AG04449 (cell line): ENCODE data around the gene CYBC1.

Experiments used
- CTCF ChIA-PET: fragments of 350-600 bp; formaldehyde crosslinking; extraction: SDS; loops from one replicate; lab custom pipeline; 2021; ENCODE audit warnings: antibody characterized with exemption; lab: Yijun Ruan, JAX
- POLR2A ChIA-PET: fragments of 400-600, 350-600 bp; formaldehyde crosslinking; extraction: SDS; loops from one replicate; lab custom pipeline; 2020; ENCODE audit warnings: antibody characterized with exemption, inconsistent platforms; lab: Yijun Ruan, JAX
- DNase-seq: peaks from one replicate; pipeline ENCODE4 v3.0.0-alpha.2; 2010; ENCODE audit warnings: low read depth, low spot score
- H3K4me3 ChIP-seq: 2 replicates; pipeline ENCODE4 v1.5.1; 2011; ENCODE audit warnings: low read depth, mild to moderate bottlenecking, control low read depth, low read length
- TF ChIP-seq, protein P1 (sequence below): IDR thresholded peaks from one replicate; pipeline ENCODE4 v1.5.1; 2011; ENCODE audit warnings: mild to moderate bottlenecking, moderate library complexity, low read length, control low read depth, inconsistent platforms; ENCODE audit not compliant: insufficient read depth; ENCODE audit errors: missing control alignments

The CYBC1 gene

DNA sequence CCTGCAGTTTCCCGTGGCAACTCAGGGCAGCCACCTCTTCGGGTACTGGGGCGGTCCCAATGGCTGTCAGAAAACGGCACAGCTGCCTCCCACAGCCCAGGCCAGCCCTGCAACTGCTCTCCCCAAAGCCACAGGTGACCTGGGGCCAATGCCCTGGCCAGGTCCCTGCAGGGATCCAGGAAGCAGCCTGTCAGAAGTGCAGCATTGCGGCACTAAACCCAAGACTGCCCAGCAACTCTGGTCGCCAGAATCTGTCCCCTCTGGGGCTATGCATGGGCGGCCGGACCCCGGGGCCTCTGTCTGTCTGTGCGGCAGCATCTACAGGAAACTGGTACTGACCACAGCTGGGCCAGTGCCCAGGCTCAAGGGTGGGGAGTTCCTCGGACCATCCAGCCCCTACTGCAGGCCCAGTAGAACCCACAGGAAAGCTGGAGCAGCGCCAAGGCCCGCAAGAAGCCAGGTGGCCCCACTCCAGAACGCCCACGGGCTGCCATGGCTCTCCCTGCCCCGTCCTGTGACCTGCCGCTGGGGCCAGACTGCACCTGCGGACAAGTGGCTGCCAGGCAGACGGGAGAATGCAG, 5.5 kb downstream of the CYBC1 start:
- ChIA-PET POLR2A (interaction anchor here (0.6 kb wide), 1 partner anchor 109 kb away, joined by 4 read pairs; no protein-coding TSS in a partner anchor), CTCF (interaction anchor here (1.1 kb wide), 1 partner anchor 13 kb away, joined by 3 read pairs; no protein-coding TSS in a partner anchor)
- TF ChIP-seq, protein P1, sequence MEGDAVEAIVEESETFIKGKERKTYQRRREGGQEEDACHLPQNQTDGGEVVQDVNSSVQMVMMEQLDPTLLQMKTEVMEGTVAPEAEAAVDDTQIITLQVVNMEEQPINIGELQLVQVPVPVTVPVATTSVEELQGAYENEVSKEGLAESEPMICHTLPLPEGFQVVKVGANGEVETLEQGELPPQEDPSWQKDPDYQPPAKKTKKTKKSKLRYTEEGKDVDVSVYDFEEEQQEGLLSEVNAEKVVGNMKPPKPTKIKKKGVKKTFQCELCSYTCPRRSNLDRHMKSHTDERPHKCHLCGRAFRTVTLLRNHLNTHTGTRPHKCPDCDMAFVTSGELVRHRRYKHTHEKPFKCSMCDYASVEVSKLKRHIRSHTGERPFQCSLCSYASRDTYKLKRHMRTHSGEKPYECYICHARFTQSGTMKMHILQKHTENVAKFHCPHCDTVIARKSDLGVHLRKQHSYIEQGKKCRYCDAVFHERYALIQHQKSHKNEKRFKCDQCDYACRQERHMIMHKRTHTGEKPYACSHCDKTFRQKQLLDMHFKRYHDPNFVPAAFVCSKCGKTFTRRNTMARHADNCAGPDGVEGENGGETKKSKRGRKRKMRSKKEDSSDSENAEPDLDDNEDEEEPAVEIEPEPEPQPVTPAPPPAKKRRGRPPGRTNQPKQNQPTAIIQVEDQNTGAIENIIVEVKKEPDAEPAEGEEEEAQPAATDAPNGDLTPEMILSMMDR: no peak
- DNase-seq: no peak
- H3K4me3 ChIP-seq: no peak overlapping the region

DNA sequence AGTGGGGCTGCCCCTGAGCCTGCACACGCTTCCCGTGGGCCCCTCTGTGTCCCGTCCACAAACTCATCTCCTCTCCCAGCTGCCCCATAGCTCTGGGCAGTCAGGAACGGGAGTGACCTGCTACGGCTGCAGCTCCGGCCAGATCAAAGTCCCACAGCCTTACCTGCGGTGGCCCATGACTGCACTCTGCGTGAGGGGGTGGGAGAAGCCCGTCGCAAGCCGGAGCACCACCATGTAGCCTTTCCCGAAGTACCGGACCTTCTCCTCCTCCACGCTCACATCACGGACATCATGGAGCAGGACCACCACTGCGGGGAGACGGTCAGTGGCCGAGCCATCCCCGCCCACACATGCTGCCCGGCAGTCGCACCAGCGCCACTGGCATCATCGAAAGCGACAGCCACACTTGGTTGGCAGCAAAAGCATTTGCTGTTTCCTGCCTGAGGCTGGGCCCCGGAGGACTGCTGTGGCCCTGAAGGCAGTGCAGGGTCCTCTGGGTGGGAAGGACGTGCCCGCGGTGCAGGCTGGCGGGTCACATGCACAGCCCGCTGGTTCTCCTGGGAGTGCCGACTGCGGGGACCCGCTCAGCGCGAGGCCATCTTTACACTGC, 6.2 kb downstream of the CYBC1 start:
- TF ChIP-seq, protein P1: no peak
- CTCF ChIA-PET: no interaction called here
- POLR2A ChIA-PET: no interaction called here
- no peak overlapping the region for H3K4me3 ChIP-seq
- DNase-seq: no peak

DNA sequence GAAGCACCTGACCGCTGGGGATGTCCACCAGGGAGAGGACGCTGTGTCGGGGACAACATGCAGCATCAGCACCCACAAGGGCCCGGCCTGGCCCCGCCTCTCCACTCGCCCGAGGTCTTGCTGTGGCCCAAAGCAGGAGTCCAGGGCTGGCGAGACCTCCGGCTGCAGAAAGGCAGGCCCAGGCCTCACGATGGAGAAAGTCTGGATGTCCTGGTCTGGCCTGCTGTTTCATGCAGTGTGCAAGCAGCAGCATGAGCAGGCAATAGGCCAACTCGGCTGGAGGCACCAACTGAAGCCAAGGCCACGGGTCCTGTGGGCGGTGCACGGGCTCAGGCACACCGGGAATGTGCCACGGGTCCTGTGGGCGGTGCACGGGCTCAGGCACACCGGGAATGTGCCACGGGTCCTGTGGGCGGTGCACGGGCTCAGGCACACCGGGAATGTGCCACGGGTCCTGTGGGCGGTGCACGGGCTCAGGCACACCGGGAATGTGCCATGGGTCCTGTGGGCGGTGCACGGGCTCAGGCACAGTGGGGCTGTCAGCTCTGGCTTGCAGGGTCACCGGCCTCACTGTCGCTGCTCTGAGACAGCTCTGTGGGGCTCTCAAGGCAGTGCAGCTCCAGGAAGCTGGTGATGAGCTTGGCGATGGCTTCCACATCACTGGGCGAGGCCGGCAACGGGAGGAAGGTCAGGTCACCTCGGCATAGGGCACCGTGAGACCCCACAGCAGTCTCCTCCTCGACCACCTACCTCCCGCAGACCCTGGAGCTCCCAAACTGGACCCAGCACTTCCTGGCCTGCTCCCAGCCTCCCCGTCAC, 6.9 kb downstream of the CYBC1 start:
- CTCF ChIA-PET: no interaction called here
- TF ChIP-seq, protein P1: no peak
- POLR2A ChIA-PET: no interaction called here
- H3K4me3 ChIP-seq: no peak overlapping the region
- no peak for DNase-seq

DNA sequence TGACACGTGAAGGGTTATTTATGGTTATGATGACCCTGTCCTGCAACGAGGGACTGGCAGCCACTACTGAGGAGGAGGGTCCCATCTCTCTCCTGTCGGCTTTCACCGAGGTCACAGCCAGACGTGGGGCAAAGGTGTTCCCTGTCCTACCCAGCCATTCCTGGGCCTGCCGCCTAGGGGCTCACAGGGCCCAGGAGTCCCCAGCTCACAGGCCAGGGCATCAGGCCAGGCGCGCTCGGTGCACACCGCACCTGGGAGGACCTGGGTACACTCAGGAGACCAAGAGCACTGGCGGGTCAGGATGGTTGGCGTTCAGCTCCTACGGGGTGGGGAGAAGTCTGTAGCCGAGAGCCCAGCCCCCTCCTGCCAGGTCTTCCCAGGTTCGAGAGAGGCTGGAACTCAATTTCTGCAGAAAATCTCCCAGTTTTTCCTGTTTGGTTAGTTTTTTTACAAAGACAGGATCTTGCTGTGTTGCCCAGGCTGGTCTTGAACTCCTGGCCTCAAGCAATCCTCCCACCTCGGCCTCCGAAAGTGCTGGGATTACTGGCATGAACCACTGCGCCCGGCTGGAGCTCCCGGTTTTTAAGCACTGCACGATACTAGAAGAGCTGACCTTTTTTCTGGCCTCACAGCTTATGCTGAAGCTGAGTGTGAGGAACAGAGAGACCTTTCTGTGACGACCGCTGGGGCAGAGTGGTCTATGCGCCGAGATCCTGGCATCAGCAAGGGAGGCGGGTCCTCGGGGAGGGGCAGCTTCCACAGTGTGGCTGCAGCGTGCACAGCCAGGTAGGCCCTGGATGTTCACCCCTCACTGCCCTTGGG, 7.7 kb downstream of the CYBC1 start:
- ChIA-PET CTCF (interaction anchor here (1.6 kb wide), 1 partner anchor 405 kb away, joined by 3 read pairs; the partner anchor contains the start of gene DCXR), POLR2A (no interaction called here)
- no peak for DNase-seq
- no peak overlapping the region for H3K4me3 ChIP-seq
- TF ChIP-seq, protein P1: no peak

DNA sequence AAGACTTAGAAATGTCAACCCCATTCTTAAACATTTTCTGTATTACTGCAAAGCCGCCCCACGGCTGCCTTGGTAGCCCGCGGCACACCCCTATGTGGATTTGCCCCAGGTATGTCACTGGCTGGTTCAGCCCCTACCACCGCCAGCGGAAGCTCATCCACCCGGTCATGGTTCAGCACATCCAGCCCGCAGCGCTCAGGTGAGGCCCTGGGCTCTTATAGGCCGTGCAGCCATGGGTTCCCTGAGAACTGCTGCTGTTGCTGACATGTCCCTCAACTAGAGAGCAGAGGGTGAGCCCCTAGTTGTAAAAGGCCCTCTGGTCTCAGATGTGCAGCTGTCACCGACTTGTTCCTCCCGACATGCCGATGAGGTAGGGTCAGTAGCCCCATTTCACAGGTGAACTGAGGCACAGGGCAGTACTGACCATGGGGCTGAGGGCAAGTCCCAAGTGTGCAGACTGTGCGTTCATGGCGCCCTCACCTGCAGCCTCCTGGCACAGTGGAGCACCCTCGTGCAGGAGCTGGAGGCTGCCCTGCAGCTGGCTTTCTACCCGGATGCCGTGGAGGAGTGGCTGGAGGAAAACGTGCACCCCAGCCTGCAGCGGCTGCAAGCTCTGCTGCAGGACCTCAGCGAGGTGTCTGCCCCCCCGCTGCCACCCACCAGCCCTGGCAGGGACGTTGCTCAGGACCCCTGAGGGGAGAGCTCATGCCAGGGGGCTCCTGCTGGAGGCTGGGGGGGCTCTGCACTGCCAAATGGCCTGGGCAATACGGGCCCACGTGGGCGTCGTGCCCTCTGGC, 8.7 kb downstream of the CYBC1 start:
- no peak for DNase-seq
- ChIA-PET POLR2A (no interaction called here), CTCF (interaction anchor here (0.6 to 1.6 kb wide), 2 partner anchors 20 to 404 kb away, joined by 3 read pairs; partner anchors contain the start of gene DCXR)
- TF ChIP-seq, protein P1: no peak
- H3K4me3 ChIP-seq: no peak overlapping the region
